Keratinocyte (primary cell): ENCODE measurements around the gene CKMT1A. TPM values are rescaled to one million over a fixed set of nuclear protein-coding genes. Genes with fewer than 3 reads are reported as not detected.
"Not testable (repeated sequence)": the region's sequence is repeated elsewhere in the genome, so short reads cannot be mapped to it uniquely, and the experiment has no call there.

Experiments
- DNase-seq: peaks from one replicate; pipeline ENCODE4 v3.0.0-alpha.2; 2011; ENCODE audit warnings: low read depth, missing footprints, low spot score
- FAIRE-seq: peaks from 2 replicates; lab custom pipeline; 2011; peaks lifted over from hg19 to GRCh38; lab: Jason Lieb, UNC
- H2AFZ ChIP-seq: 2 replicates; pipeline ENCODE4 v1.6.0; 2012; ENCODE audit warnings: low read length, control low read depth, inconsistent platforms; ENCODE audit not compliant: control insufficient read depth
- H3K27ac ChIP-seq: 2 replicates; pipeline ENCODE4 v1.5.1; 2011; ENCODE audit warnings: low read length; ENCODE audit not compliant: control insufficient read depth, insufficient read depth
- H3K27me3 ChIP-seq: 3 replicates; pipeline ENCODE4 v1.6.0; 2011; ENCODE audit warnings: low read length; ENCODE audit not compliant: control insufficient read depth, insufficient read depth; ENCODE audit errors: extremely low read depth
- H3K36me3 ChIP-seq, 2 experiments: 2 replicates in 1 of 2; 3 replicates in 1 of 2; pipeline ENCODE4 v1.5.1; 2011; ENCODE audit warnings: low read length in 2 of 2, mild to moderate bottlenecking in 1 of 2; ENCODE audit not compliant: control insufficient read depth in 2 of 2, insufficient read depth in 2 of 2; ENCODE audit errors: extremely low read depth in 1 of 2
- H3K4me1 ChIP-seq: 3 replicates; pipeline ENCODE4 v1.5.1; 2011; ENCODE audit warnings: low read length; ENCODE audit not compliant: control insufficient read depth, insufficient read depth; ENCODE audit errors: extremely low read depth
- H3K4me2 ChIP-seq: 3 replicates; pipeline ENCODE4 v1.6.0; 2011; ENCODE audit warnings: low read depth, low read length; ENCODE audit not compliant: control insufficient read depth, insufficient read depth; ENCODE audit errors: extremely low read depth
- H3K4me3 ChIP-seq, 3 experiments: fragments of 200-600 bp in 1 of 3; sonication (generic) in 1 of 3; 2 replicates in 2 of 3; 3 replicates in 1 of 3; pipeline ENCODE4 v1.5.1; 2011 to 2016; ENCODE audit warnings: low read length in 3 of 3, mild to moderate bottlenecking in 3 of 3, control low read depth in 2 of 3, inconsistent platforms in 1 of 3, low read depth in 1 of 3, mixed read lengths in 1 of 3, mixed run types in 1 of 3, moderate library complexity in 1 of 3; ENCODE audit not compliant: control insufficient read depth in 2 of 3, insufficient read depth in 2 of 3; ENCODE audit errors: extremely low read depth in 1 of 3
- H3K79me2 ChIP-seq: 2 replicates; pipeline ENCODE4 v1.6.0; 2012; ENCODE audit warnings: low read length; ENCODE audit not compliant: control insufficient read depth, insufficient read depth
- H3K9ac ChIP-seq: 3 replicates; pipeline ENCODE4 v1.6.0; 2011; ENCODE audit warnings: low read length; ENCODE audit not compliant: control insufficient read depth, insufficient read depth; ENCODE audit errors: extremely low read depth
- H3K9me1 ChIP-seq: 3 replicates; pipeline ENCODE4 v1.6.0; 2011; ENCODE audit warnings: low read length; ENCODE audit not compliant: control insufficient read depth, insufficient read depth; ENCODE audit errors: extremely low read depth
- H3K9me3 ChIP-seq: 2 replicates; pipeline ENCODE4 v1.5.1; 2012; ENCODE audit warnings: low read depth, low read length; ENCODE audit not compliant: control insufficient read depth
- H4K20me1 ChIP-seq: 3 replicates; pipeline ENCODE4 v1.6.0; 2011; ENCODE audit warnings: low read length; ENCODE audit not compliant: control insufficient read depth, insufficient read depth; ENCODE audit errors: extremely low read depth
- EZH2 ChIP-seq: IDR thresholded peaks from one replicate; pipeline ENCODE4 v1.6.1; 2012; ENCODE audit warnings: inconsistent platforms, mild to moderate bottlenecking, low read length, moderate library complexity
- dilution Hi-C: fragments of 300-500 bp; cut with MboI; formaldehyde crosslinking; loops from one replicate; pipeline ENCODE4 v1.7.0; 2020; ENCODE audit warnings: low sequenced_read_pairs; ENCODE audit not compliant: extremely low pct_ligation_motif_present
- polyA plus RNA-seq, 5 experiments: library from polyadenylated mRNA; depleted of rRNA in 3 of 5; stranded (reverse) in 3 of 5; stranded (forward) in 1 of 5; unstranded in 1 of 5; fragments of >200 nt; gene quantifications; 1 replicate in 1 of 5; 2 replicates in 3 of 5; 3 replicates in 1 of 5; pipeline versions ENCODE4 v1.2.1 to v1.2.3, GENCODE V29; 2011 to 2012; ENCODE audit warnings: missing spikeins in 2 of 5, low read depth in 1 of 5, low replicate concordance in 1 of 5
- TF ChIP-seq, protein P1 (sequence below), 3 experiments: IDR thresholded peaks in 1 of 3; conservative IDR thresholded peaks in 1 of 3; optimal IDR thresholded peaks in 1 of 3; 2 replicates in 2 of 3; 3 replicates in 1 of 3; pipeline versions ENCODE3 to v1.5.1; 2011; ENCODE audit warnings: low read length in 3 of 3, mild to moderate bottlenecking in 3 of 3, moderate library complexity in 2 of 3, control low read depth in 1 of 3, inconsistent platforms in 1 of 3; ENCODE audit not compliant: insufficient read depth in 2 of 3; ENCODE audit errors: extremely low read depth in 1 of 3

CKMT1A gene
- polyA plus RNA-seq, 1 donor (not counting 4 experiments of a cell fraction or from before 2014, with no cell fraction given): 60.0 TPM

GRCh38 chr15:43710431-43711131 lies 16.9 kb downstream of the CKMT1A start:
- dilution Hi-C loops, H4K20me1 ChIP-seq, H3K27ac ChIP-seq, H3K4me2 ChIP-seq, H3K36me3 ChIP-seq, H3K9me1 ChIP-seq, H3K4me1 ChIP-seq, H3K9ac ChIP-seq, H3K9me3 ChIP-seq, DNase-seq, H3K27me3 ChIP-seq, H2AFZ ChIP-seq, H3K4me3 ChIP-seq, H3K79me2 ChIP-seq: not testable (repeated sequence)
- FAIRE-seq: peak; percentile 84

DNA sequence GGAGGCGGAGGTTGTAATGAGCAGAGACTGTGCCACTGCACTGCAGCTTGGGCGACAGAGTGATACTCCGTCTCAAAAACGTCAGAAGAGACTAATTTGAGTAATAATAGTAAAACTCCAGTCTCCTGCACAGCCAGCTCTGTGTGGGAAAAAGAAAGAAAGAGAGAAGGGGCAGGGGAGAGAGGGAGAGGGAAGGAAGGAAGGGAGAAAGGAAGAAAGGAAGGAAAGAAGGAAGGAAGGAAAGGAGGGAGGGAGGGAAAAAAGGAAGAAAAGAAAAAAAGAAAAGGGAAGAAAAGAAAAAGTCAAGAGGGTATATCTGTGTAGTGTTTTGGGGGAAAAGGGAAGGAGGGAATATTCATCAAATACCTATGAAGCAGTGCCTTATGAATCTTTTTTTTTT lies 29.5 kb downstream of the CKMT1A start:
- dilution Hi-C loops: no loop called here

DNA sequence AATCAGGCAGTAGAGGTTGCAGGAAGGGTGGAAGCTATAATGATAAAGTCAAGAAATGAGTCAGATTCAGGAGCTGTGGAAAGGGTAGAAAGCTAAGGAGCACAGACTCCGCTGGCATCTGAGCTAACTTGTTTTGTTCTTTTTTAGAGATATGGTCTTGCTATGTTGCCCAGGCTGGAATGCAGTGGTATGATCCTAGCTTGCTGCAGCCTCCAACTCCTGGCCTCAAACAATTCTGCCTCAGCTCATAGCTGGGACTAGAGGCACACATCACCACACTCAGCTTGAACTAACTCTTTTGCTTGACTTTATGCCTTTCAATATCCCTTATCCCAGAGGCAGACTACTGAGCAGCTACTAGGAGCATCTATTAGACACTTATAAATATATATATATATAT lies 32.6 kb downstream of the CKMT1A start:
- H3K4me3 ChIP-seq, H3K27me3 ChIP-seq, H3K27ac ChIP-seq, dilution Hi-C loops, H3K9me1 ChIP-seq, H3K36me3 ChIP-seq, DNase-seq, H3K4me1 ChIP-seq, H2AFZ ChIP-seq, H4K20me1 ChIP-seq, H3K4me2 ChIP-seq, FAIRE-seq, H3K9me3 ChIP-seq, H3K79me2 ChIP-seq, H3K9ac ChIP-seq: not testable (repeated sequence)

More for the DNA sequence above, 29.5 kb downstream of the CKMT1A start:
- no peak overlapping the region for H3K4me3 ChIP-seq
- H3K36me3 ChIP-seq: no peaks in the 10 kb centered on the region
- DNase-seq (no peak), FAIRE-seq (no peak)
- no peak overlapping the region for H3K27ac ChIP-seq
- no peak for TF ChIP-seq EZH2
- TF ChIP-seq, protein P1, sequence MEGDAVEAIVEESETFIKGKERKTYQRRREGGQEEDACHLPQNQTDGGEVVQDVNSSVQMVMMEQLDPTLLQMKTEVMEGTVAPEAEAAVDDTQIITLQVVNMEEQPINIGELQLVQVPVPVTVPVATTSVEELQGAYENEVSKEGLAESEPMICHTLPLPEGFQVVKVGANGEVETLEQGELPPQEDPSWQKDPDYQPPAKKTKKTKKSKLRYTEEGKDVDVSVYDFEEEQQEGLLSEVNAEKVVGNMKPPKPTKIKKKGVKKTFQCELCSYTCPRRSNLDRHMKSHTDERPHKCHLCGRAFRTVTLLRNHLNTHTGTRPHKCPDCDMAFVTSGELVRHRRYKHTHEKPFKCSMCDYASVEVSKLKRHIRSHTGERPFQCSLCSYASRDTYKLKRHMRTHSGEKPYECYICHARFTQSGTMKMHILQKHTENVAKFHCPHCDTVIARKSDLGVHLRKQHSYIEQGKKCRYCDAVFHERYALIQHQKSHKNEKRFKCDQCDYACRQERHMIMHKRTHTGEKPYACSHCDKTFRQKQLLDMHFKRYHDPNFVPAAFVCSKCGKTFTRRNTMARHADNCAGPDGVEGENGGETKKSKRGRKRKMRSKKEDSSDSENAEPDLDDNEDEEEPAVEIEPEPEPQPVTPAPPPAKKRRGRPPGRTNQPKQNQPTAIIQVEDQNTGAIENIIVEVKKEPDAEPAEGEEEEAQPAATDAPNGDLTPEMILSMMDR (optimal IDR thresholded peaks at IDR 0.05 in 1 of 3, IDR thresholded peaks at IDR 0.05 in 1 of 3, conservative IDR thresholded peaks at IDR 0.05 in 1 of 3; ENCODE audit: extremely low read depth in 1 of 3, insufficient read depth in 2 of 3, low read length in 3 of 3): no peak
- H3K9me1 ChIP-seq: no peaks in the 10 kb centered on the region
- no peak overlapping the region for H2AFZ ChIP-seq
- H3K9ac ChIP-seq: no peak overlapping the region
- H3K79me2 ChIP-seq: no peaks in the 10 kb centered on the region
- no peaks in the 10 kb centered on the region for H3K9me3 ChIP-seq
- H4K20me1 ChIP-seq: no peaks in the 10 kb centered on the region
- H3K27me3 ChIP-seq: no peaks in the 10 kb centered on the region
- no peak overlapping the region for H3K4me2 ChIP-seq
- H3K4me1 ChIP-seq: no peaks in the 10 kb centered on the region

GRCh38 chr15:43728053-43728725 lies 34.5 kb downstream of the CKMT1A start:
- H3K9me3 ChIP-seq, H3K27me3 ChIP-seq, H3K4me1 ChIP-seq, H3K4me2 ChIP-seq, H3K79me2 ChIP-seq, H3K36me3 ChIP-seq, H2AFZ ChIP-seq, H3K9ac ChIP-seq, H3K9me1 ChIP-seq, dilution Hi-C loops, H3K27ac ChIP-seq, H4K20me1 ChIP-seq, FAIRE-seq, H3K4me3 ChIP-seq, DNase-seq: not testable (repeated sequence)
